HEK293 (cell line): Measurements from ENCODE around the gene CFP.

Experiments used
- CTCF ChIA-PET: fragments of 350-600 bp; formaldehyde crosslinking; extraction: SDS; loops from one replicate; lab custom pipeline; 2021; ENCODE audit warnings: antibody characterized with exemption; lab: Yijun Ruan, JAX
- POLR2A ChIA-PET: fragments of 300-600 bp; formaldehyde crosslinking; extraction: SDS; loops from one replicate; lab custom pipeline; 2020; ENCODE audit warnings: antibody characterized with exemption, inconsistent platforms; lab: Yijun Ruan, JAX
- H3K27ac ChIP-seq: fragments of 200-500 bp; sonication (Bioruptor generic); 2 replicates; pipeline ENCODE4 v1.5.1; 2014; ENCODE audit warnings: low read depth, low read length, control low read depth, inconsistent platforms; ENCODE audit errors: extremely low read depth
- H3K36me3 ChIP-seq, 2 experiments: fragments of 200-500 bp in 1 of 2; sonication (Bioruptor generic) in 1 of 2; 1 replicate in 1 of 2; 2 replicates in 1 of 2; pipeline ENCODE4 v1.5.1; 2014 to 2017; ENCODE audit warnings: inconsistent platforms in 2 of 2, low read length in 2 of 2; ENCODE audit not compliant: control insufficient read depth in 2 of 2, insufficient read depth in 1 of 2
- H3K4me1 ChIP-seq: fragments of 200-500 bp; sonication (Bioruptor generic); 2 replicates; pipeline ENCODE4 v1.5.1; 2014; ENCODE audit warnings: mild to moderate bottlenecking, low read length, inconsistent platforms; ENCODE audit not compliant: control insufficient read depth, insufficient read depth
- H3K4me3 ChIP-seq: 2 replicates; pipeline ENCODE4 v1.5.1; 2011; ENCODE audit warnings: low read depth, mild to moderate bottlenecking, control low read depth, low read length, moderate library complexity
- H3K9me3 ChIP-seq: fragments of 200-500 bp; sonication (Bioruptor generic); 2 replicates; pipeline ENCODE4 v1.5.1; 2014; ENCODE audit warnings: low read depth, low read length, inconsistent platforms; ENCODE audit not compliant: control insufficient read depth, insufficient read depth
- BCL11A ChIP-seq: fragments of 450-650 bp; formaldehyde crosslinking; IDR thresholded peaks from 2 replicates; pipeline ENCODE4 v1.5.1; 2016; ENCODE audit warnings: low read depth, missing biosample characterization, missing genetic modification characterization
- GFI1B ChIP-seq: fragments of 450-650 bp; formaldehyde crosslinking; IDR thresholded peaks from 2 replicates; pipeline ENCODE4 v1.5.1; 2016; ENCODE audit warnings: missing biosample characterization, missing genetic modification characterization
- HOXA7 ChIP-seq: sonication (generic); formaldehyde crosslinking; IDR thresholded peaks from 2 replicates; pipeline ENCODE4 v1.8.1; 2022; ENCODE audit warnings: missing genetic modification reagents, borderline replicate concordance
- HOXC10 ChIP-seq: sonication (generic); formaldehyde crosslinking; IDR thresholded peaks from 2 replicates; pipeline ENCODE4 v1.8.1; 2023; ENCODE audit warnings: mild to moderate bottlenecking, missing genetic modification reagents
- KLF17 ChIP-seq: fragments of 450-650 bp; formaldehyde crosslinking; IDR thresholded peaks from 2 replicates; pipeline ENCODE4 v1.5.1; 2016; ENCODE audit warnings: missing biosample characterization, missing genetic modification characterization
- MEIS1 ChIP-seq: sonication (generic); formaldehyde crosslinking; IDR thresholded peaks from 2 replicates; pipeline ENCODE4 v1.8.1; 2022; ENCODE audit warnings: missing genetic modification reagents, mild to moderate bottlenecking, borderline replicate concordance
- OSR2 ChIP-seq: fragments of 450-650 bp; formaldehyde crosslinking; IDR thresholded peaks from 2 replicates; pipeline ENCODE4 v1.5.1; 2016; ENCODE audit warnings: missing biosample characterization, missing genetic modification characterization
- PBX3 ChIP-seq: sonication (generic); formaldehyde crosslinking; IDR thresholded peaks from 2 replicates; pipeline ENCODE4 v1.8.1; 2022; ENCODE audit warnings: mild to moderate bottlenecking, moderate library complexity, missing genetic modification reagents
- SP3 ChIP-seq: fragments of 450-650 bp; formaldehyde crosslinking; IDR thresholded peaks from 2 replicates; pipeline ENCODE4 v1.5.1; 2016; ENCODE audit warnings: missing biosample characterization, missing genetic modification characterization
- ZBTB20 ChIP-seq: fragments of 450-650 bp; formaldehyde crosslinking; IDR thresholded peaks from 2 replicates; pipeline ENCODE4 v1.5.1; 2016; ENCODE audit warnings: missing biosample characterization, missing genetic modification characterization
- ZBTB21 ChIP-seq: fragments of 450-650 bp; formaldehyde crosslinking; IDR thresholded peaks from 2 replicates; pipeline ENCODE4 v1.5.1; 2017; ENCODE audit warnings: missing biosample characterization, missing genetic modification characterization
- ZBTB48 ChIP-seq: fragments of 450-650 bp; formaldehyde crosslinking; IDR thresholded peaks from 2 replicates; pipeline ENCODE4 v1.5.1; 2016; ENCODE audit warnings: missing biosample characterization, missing genetic modification characterization
- ZFP3 ChIP-seq: fragments of 450-650 bp; formaldehyde crosslinking; IDR thresholded peaks from 2 replicates; pipeline ENCODE4 v1.5.1; 2016; ENCODE audit warnings: low read depth, missing biosample characterization, missing genetic modification characterization
- ZFP37 ChIP-seq: fragments of 450-650 bp; formaldehyde crosslinking; IDR thresholded peaks from 2 replicates; pipeline ENCODE4 v1.5.1; 2016; ENCODE audit warnings: missing biosample characterization, missing genetic modification characterization
- ZNF133 ChIP-seq: fragments of 450-650 bp; formaldehyde crosslinking; IDR thresholded peaks from 2 replicates; pipeline ENCODE4 v1.5.1; 2016; ENCODE audit warnings: missing biosample characterization, missing genetic modification characterization
- ZNF202 ChIP-seq: fragments of 450-650 bp; formaldehyde crosslinking; IDR thresholded peaks from 2 replicates; pipeline ENCODE4 v1.5.1; 2016; ENCODE audit warnings: missing biosample characterization, missing genetic modification characterization, borderline replicate concordance
- ZNF211 ChIP-seq: fragments of 450-650 bp; formaldehyde crosslinking; IDR thresholded peaks from 2 replicates; pipeline ENCODE4 v1.5.1; 2016; ENCODE audit warnings: low read depth, missing biosample characterization, missing genetic modification characterization
- ZNF514 ChIP-seq: fragments of 450-650 bp; formaldehyde crosslinking; IDR thresholded peaks from 2 replicates; pipeline ENCODE4 v1.5.1; 2016; ENCODE audit warnings: missing biosample characterization, missing genetic modification characterization
- ZNF561 ChIP-seq: fragments of 450-650 bp; IDR thresholded peaks from 2 replicates; pipeline ENCODE4 v1.5.1; 2018; ENCODE audit warnings: missing biosample characterization, missing genetic modification characterization, borderline replicate concordance
- ZNF677 ChIP-seq: fragments of 450-650 bp; IDR thresholded peaks from 2 replicates; pipeline ENCODE4 v1.5.0; 2018; ENCODE audit warnings: missing biosample characterization, mild to moderate bottlenecking, missing genetic modification characterization, moderate library complexity
- TF ChIP-seq, protein P1 (sequence below): fragments of 450-650 bp; formaldehyde crosslinking; IDR thresholded peaks from 2 replicates; pipeline ENCODE4 v1.5.1; 2016; ENCODE audit warnings: missing biosample characterization, missing genetic modification characterization, borderline replicate concordance
- TF ChIP-seq, protein P2 (sequence below): fragments of 450-650 bp; formaldehyde crosslinking; IDR thresholded peaks from 2 replicates; pipeline ENCODE4 v1.5.1; 2016; ENCODE audit warnings: missing biosample characterization, missing genetic modification characterization
- TF ChIP-seq, protein P3 (sequence below): fragments of 450-650 bp; formaldehyde crosslinking; IDR thresholded peaks from 2 replicates; pipeline ENCODE4 v1.5.1; 2016; ENCODE audit warnings: missing biosample characterization, missing genetic modification characterization
- TF ChIP-seq, protein P4 (sequence below): fragments of 450-650 bp; IDR thresholded peaks from 2 replicates; pipeline ENCODE4 v1.5.1; 2018; ENCODE audit warnings: missing biosample characterization, mild to moderate bottlenecking, missing genetic modification characterization
- TF ChIP-seq, protein P5 (sequence below): fragments of 450-650 bp; formaldehyde crosslinking; IDR thresholded peaks from 2 replicates; pipeline ENCODE4; 2016; ENCODE audit warnings: missing biosample characterization, missing genetic modification characterization

The CFP gene

DNA sequence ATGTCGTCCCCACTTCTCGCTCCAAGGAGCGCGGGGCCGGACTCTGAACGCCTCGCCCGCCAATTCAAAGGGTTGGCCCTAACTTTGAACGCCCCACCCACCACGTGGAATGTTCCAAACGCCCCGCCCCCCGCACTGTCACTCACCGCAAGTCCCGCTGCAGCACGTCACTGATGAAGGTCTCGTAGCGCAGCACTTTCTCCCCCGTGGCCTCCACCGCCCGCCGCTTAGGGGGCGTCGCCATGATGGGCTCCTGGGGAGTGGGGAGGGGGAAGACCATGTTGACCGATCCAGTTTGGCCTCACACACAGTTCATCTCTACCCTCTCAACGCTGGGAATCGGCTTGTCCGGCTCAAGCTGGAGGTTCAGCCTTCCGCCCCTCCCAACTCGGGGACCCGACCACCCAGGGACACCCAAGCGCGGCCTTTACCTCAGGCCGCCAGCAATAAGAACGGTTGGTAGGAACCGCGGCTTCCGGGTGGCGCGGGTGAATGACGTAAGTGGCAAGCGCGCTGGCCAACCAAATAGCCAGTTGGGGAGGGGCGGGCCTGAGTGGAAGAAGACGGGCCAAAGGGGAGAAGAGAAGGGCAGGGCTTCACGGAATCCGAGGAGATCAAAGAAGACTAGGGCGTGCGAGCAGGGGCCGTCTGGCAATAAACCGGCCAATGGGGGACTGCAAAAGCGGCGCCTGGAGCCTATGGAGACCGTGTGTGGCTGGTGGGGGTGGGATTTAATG lies 29.1 kb upstream of the CFP start, which contains the start of gene UXT:
UXT (minus strand) TSS at position 497 of the 737 bp plus-strand sequence; CDS start at position 244, 253 bp downstream.
- Histone ChIP-seq H3K9me3 (no peaks in the 10 kb centered on the region), H3K4me3 (peak within 1 kb of the TSS; percentile 78), H3K4me1 (no peaks in the 10 kb centered on the region), H3K36me3 (peaks cover 12 to 36% of the 10 kb centered on the region in 2 experiments; a peak in 2 of 3 replicates), H3K27ac (peak within 1 kb of the TSS; percentile 85)
- POLR2A ChIA-PET: interaction anchor here (0.5 kb wide), 1 partner anchor 61 kb away, joined by 3 read pairs; no protein-coding TSS in a partner anchor
- CTCF ChIA-PET: no interaction called here
- TF ChIP-seq, protein P1, sequence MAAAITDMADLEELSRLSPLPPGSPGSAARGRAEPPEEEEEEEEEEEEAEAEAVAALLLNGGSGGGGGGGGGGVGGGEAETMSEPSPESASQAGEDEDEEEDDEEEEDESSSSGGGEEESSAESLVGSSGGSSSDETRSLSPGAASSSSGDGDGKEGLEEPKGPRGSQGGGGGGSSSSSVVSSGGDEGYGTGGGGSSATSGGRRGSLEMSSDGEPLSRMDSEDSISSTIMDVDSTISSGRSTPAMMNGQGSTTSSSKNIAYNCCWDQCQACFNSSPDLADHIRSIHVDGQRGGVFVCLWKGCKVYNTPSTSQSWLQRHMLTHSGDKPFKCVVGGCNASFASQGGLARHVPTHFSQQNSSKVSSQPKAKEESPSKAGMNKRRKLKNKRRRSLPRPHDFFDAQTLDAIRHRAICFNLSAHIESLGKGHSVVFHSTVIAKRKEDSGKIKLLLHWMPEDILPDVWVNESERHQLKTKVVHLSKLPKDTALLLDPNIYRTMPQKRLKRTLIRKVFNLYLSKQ: no peak
- TF ChIP-seq ZNF211 (no peak), ZNF133 (tag by site-specific recombination) (no peak), KLF17 (tag by site-specific recombination) (peak; percentile 67), ZNF677 (tag by site-specific recombination) (no peak), ZNF561 (no peak), BCL11A (tag by site-specific recombination) (no peak), ZFP37 (tag by site-specific recombination) (peak; percentile 80), ZBTB21 (tag by site-specific recombination) (peak; percentile 69), ZFP3 (no peak), GFI1B (tag by site-specific recombination) (no peak), ZNF514 (tag by site-specific recombination) (no peak), HOXC10 (CRISPR knock-in tag) (no peak), PBX3 (CRISPR knock-in tag) (no peak; the same call in 1 of the 2 replicates), SP3 (tag by site-specific recombination) (peak; percentile 94), ZNF202 (tag by site-specific recombination) (no peak), HOXA7 (CRISPR knock-in tag) (no peak), MEIS1 (CRISPR knock-in tag) (no peak), OSR2 (tag by site-specific recombination) (peak; percentile 53), ZBTB20 (tag by site-specific recombination) (peak; percentile 50; the same call in 1 of the 2 replicates), ZBTB48 (tag by site-specific recombination) (peak; percentile 96)
- TF ChIP-seq, protein P2, sequence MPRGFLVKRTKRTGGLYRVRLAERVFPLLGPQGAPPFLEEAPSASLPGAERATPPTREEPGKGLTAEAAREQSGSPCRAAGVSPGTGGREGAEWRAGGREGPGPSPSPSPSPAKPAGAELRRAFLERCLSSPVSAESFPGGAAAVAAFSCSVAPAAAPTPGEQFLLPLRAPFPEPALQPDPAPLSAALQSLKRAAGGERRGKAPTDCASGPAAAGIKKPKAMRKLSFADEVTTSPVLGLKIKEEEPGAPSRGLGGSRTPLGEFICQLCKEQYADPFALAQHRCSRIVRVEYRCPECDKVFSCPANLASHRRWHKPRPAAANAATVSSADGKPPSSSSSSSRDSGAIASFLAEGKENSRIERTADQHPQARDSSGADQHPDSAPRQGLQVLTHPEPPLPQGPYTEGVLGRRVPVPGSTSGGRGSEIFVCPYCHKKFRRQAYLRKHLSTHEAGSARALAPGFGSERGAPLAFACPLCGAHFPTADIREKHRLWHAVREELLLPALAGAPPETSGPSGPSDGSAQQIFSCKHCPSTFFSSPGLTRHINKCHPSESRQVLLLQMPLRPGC: no peak; the same call in 1 of the 2 replicates
- TF ChIP-seq, protein P3, sequence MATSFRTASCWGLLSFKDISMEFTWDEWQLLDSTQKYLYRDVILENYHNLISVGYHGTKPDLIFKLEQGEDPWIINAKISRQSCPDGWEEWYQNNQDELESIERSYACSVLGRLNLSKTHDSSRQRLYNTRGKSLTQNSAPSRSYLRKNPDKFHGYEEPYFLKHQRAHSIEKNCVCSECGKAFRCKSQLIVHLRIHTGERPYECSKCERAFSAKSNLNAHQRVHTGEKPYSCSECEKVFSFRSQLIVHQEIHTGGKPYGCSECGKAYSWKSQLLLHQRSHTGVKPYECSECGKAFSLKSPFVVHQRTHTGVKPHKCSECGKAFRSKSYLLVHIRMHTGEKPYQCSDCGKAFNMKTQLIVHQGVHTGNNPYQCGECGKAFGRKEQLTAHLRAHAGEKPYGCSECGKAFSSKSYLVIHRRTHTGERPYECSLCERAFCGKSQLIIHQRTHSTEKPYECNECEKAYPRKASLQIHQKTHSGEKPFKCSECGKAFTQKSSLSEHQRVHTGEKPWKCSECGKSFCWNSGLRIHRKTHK (tag by site-specific recombination): no peak
- TF ChIP-seq, protein P4, sequence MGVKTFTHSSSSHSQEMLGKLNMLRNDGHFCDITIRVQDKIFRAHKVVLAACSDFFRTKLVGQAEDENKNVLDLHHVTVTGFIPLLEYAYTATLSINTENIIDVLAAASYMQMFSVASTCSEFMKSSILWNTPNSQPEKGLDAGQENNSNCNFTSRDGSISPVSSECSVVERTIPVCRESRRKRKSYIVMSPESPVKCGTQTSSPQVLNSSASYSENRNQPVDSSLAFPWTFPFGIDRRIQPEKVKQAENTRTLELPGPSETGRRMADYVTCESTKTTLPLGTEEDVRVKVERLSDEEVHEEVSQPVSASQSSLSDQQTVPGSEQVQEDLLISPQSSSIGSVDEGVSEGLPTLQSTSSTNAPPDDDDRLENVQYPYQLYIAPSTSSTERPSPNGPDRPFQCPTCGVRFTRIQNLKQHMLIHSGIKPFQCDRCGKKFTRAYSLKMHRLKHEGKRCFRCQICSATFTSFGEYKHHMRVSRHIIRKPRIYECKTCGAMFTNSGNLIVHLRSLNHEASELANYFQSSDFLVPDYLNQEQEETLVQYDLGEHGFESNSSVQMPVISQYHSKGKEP (tag by site-specific recombination): no peak
- TF ChIP-seq, protein P5, sequence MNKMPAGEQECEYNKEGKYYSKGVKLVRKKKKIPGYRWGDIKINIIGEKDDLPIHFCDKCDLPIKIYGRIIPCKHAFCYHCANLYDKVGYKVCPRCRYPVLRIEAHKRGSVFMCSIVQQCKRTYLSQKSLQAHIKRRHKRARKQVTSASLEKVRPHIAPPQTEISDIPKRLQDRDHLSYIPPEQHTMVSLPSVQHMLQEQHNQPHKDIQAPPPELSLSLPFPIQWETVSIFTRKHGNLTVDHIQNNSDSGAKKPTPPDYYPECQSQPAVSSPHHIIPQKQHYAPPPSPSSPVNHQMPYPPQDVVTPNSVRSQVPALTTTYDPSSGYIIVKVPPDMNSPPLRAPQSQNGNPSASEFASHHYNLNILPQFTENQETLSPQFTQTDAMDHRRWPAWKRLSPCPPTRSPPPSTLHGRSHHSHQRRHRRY (tag by site-specific recombination): no peak
